Uterus (tissue), 4 donors: Measurements from ENCODE around the gene CKAP5. TPM values are rescaled to one million over a fixed set of nuclear protein-coding genes. Genes with fewer than 3 reads are reported as not detected.

Experiments used
- DNase-seq, 2 donors: peaks; one replicate each; pipeline ENCODE4 v3.0.0-alpha.2; 2019 to 2020
- H3K27ac ChIP-seq, 2 donors: fragments of 200-600 bp; sonication (generic); 1 replicate in 1 of 2; 2 replicates in 1 of 2; pipeline ENCODE4 v1.5.1; 2016 to 2018
- H3K27me3 ChIP-seq, 2 donors: fragments of 200-600 bp; sonication (generic); one replicate each; pipeline ENCODE4 v1.5.1; 2018 to 2019; ENCODE audit warnings: control low read depth in 1 of 2
- H3K36me3 ChIP-seq, 2 donors: fragments of 200-600 bp; sonication (generic); one replicate each; pipeline ENCODE4 v1.5.1; 2019; ENCODE audit warnings: control low read depth in 1 of 2
- H3K4me1 ChIP-seq, 2 donors: fragments of 200-600 bp; sonication (generic); one replicate each; pipeline ENCODE4 v1.5.1; 2018 to 2019; ENCODE audit warnings: control low read depth in 1 of 2
- H3K4me3 ChIP-seq, 2 donors: fragments of 200-600 bp; sonication (generic); 1 replicate in 1 of 2; 2 replicates in 1 of 2; pipeline ENCODE4 v1.5.1; 2018 to 2019; ENCODE audit warnings: mild to moderate bottlenecking in 1 of 2
- H3K9me3 ChIP-seq, 2 donors: fragments of 200-600 bp; sonication (generic); one replicate each; pipeline ENCODE4 v1.5.1; 2019; ENCODE audit warnings: control low read depth in 1 of 2
- POLR2A ChIP-seq, 2 donors: fragments of 450-650 bp; IDR thresholded peaks; one replicate each; pipeline ENCODE4 v1.6.1; 2016; ENCODE audit warnings: antibody characterized with exemption in 2 of 2, mild to moderate bottlenecking in 1 of 2, moderate library complexity in 1 of 2
- intact Hi-C: fragments of 100-400 bp; cut with DNase I; formaldehyde crosslinking; loops from one replicate; pipeline ENCODE4 v1.15.1; 2023; ENCODE audit warnings: low total_unique reads
- total RNA-seq, 4 donors: library from RNA; depleted of rRNA in 3 of 4; stranded (reverse); fragments of >200 nt in 3 of 4; gene quantifications; one replicate each; pipeline versions ENCODE4 v1.1.0 to v1.2.4, GENCODE V29; 2014 to 2023
- TF ChIP-seq, protein P1 (sequence below), 4 experiments: fragments of 200-600 bp in 2 of 4; fragments of 450-650 bp in 2 of 4; sonication (generic) in 2 of 4; IDR thresholded peaks; one replicate each; pipeline ENCODE4 v1.5.1; 2016 to 2019; ENCODE audit warnings: antibody characterized with exemption in 4 of 4, mild to moderate bottlenecking in 2 of 4, moderate library complexity in 1 of 4
- donor health status: DM: yes; HTN: yes; CAD: no.

Gene CKAP5
- total RNA-seq, 4 donors from 2014 or later, result 19.7 to 88.8 (median 44.2) TPM

- no peaks in the 10 kb centered on the region for H3K9me3 ChIP-seq
- H3K27ac ChIP-seq, result peak overlapping the region; percentile 25 to 89
- no peak overlapping the region for H3K4me3 ChIP-seq
- TF ChIP-seq, protein P1, sequence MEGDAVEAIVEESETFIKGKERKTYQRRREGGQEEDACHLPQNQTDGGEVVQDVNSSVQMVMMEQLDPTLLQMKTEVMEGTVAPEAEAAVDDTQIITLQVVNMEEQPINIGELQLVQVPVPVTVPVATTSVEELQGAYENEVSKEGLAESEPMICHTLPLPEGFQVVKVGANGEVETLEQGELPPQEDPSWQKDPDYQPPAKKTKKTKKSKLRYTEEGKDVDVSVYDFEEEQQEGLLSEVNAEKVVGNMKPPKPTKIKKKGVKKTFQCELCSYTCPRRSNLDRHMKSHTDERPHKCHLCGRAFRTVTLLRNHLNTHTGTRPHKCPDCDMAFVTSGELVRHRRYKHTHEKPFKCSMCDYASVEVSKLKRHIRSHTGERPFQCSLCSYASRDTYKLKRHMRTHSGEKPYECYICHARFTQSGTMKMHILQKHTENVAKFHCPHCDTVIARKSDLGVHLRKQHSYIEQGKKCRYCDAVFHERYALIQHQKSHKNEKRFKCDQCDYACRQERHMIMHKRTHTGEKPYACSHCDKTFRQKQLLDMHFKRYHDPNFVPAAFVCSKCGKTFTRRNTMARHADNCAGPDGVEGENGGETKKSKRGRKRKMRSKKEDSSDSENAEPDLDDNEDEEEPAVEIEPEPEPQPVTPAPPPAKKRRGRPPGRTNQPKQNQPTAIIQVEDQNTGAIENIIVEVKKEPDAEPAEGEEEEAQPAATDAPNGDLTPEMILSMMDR (IDR thresholded peaks at IDR 0.05), result no peak
- no peak for TF ChIP-seq POLR2A (IDR thresholded peaks at IDR 0.05)
- no peaks in the 10 kb centered on the region for H3K36me3 ChIP-seq
- intact Hi-C loops, result no loop called here
- H3K4me1 ChIP-seq, result peaks cover 24 to 43% of the 10 kb centered on the region in 2 donors
- H3K27me3 ChIP-seq, result no peaks in the 10 kb centered on the region
- DNase-seq, result no peak
Measured at GRCh38 chr11:46697723-46698122, 148.4 kb downstream of the CKAP5 start.

DNA sequence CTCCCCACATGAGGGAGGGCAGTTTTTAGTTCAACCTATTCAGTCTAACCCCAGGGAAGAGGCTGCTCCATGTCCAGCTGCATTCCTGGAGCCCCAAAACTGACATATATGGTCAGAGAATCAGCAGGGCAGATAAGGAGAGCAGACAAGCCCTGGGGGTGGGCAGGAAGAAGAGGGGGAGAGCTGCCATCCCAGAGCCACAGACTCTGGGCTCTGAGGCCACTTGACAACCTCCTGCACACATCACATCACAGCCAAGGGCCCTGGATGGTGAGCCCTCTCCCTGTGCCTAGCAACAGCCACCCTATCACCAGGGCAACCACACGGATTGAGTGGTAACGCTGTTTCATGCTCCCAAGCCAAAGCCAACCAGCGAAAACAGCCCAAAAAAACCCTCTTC is 148.8 kb downstream of the CKAP5 start:
- Histone ChIP-seq H3K9me3 (no peaks in the 10 kb centered on the region), H3K36me3 (no peaks in the 10 kb centered on the region), H3K4me1 (peaks cover 22 to 43% of the 10 kb centered on the region in 2 donors), H3K27me3 (no peaks in the 10 kb centered on the region), H3K4me3 (no peak overlapping the region), H3K27ac (peak overlapping the region; percentile 25 to 89)
- no peak for DNase-seq
- TF ChIP-seq, protein P1 (IDR thresholded peaks at IDR 0.05), result no peak
- TF ChIP-seq POLR2A (IDR thresholded peaks at IDR 0.05), result no peak
- intact Hi-C loops, result no loop called here

DNA sequence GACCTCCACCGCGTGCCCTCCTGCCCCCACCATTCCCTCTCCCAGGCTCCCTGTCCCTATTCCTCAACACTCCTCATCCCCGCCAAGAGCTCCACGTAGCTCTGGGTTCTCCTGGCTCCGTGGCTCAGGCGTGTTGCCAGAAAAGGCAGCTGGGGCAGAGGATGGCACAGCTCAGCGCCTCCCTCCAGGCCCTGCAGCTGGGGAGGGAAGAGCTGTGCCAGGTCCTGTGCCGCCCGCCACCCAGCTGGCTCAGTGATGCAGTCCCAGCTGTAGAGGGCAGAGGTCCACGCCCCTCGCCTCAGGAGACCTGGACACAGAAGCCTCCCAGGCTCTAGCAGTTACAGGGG is 149.9 kb downstream of the CKAP5 start:
- Histone ChIP-seq H3K4me3 (no peak overlapping the region), H3K9me3 (no peaks in the 10 kb centered on the region), H3K36me3 (no peaks in the 10 kb centered on the region), H3K27ac (peak overlapping the region; percentile 39 to 89), H3K4me1 (peaks cover 16 to 43% of the 10 kb centered on the region in 2 donors), H3K27me3 (no peaks in the 10 kb centered on the region)
- intact Hi-C loops, result no loop called here
- DNase-seq, result no peak
- TF ChIP-seq POLR2A (IDR thresholded peaks at IDR 0.05), result no peak
- TF ChIP-seq, protein P1 (IDR thresholded peaks at IDR 0.05), result no peak

DNA sequence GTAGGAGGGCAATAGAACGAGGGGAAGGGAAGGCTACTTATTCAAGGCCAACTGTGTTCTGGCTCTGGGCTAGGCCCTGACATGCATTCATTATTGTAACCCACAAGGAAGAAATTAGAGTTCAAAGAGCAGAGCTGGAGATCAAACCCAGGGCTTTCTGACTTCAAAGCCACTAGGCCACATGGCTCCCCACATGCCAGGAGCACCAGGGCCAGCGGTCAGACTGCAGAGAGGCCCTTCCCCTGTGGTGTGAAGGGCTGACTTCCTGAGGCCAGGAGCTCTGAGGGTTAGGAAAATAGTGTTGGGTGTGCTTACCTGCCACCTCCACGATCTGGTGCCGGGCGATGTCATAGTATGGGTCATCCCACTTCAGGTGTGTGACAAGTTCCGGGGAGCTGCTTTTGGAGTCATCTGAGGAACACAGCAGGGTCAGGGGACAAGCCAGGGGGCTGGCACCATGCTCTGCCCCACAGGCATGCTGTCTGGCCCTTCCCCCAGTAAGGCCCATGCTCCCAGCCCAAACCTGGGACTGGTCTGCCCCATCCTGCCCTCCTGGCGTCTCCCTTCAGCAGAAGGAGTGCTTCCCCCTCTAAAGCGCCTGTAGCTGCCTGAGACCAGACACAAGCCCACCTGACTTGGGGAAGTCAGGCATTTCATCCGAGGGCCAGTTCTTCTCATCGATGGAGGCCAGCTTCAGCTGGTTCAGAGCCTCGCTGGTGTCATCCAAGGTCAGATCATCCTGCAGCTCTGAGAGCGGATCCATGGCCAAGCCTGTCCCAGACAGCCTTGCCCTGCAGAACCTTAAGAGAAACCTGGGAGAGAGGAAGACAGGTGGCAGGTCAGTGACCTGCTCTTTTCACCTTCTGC is 150.5 kb downstream of the CKAP5 start:
- no peak for TF ChIP-seq POLR2A (IDR thresholded peaks at IDR 0.05)
- TF ChIP-seq, protein P1 (IDR thresholded peaks at IDR 0.05), result no peak
- H3K27me3 ChIP-seq, result no peaks in the 10 kb centered on the region
- peaks cover 16 to 43% of the 10 kb centered on the region in 2 donors for H3K4me1 ChIP-seq

DNA sequence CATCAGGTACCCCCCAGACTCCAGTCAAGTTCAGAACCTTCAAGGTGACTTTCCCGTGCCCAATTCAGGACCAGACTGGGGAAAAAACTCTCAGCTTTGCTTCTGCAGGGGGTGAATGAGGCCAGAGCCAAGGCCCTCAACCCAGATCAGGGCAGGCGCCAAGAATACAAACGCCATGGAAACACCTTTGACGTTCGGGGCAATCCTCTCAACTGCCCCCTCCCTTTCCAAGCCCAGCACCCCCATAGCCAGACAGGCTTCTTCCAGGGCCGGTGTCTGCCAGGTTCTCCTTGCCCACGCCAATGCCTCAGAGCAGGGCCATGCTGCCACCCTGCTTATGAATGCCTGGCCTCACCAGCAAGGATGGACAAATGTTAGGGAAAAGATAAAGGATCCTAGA is 151.5 kb downstream of the CKAP5 start:
- TF ChIP-seq POLR2A (IDR thresholded peaks at IDR 0.05), result no peak
- TF ChIP-seq, protein P1 (IDR thresholded peaks at IDR 0.05), result no peak
- peak overlapping the region; percentile 59 to 89 for H3K27ac ChIP-seq
- H3K4me3 ChIP-seq, result no peak overlapping the region
- no peak for DNase-seq
- H3K36me3 ChIP-seq, result no peaks in the 10 kb centered on the region
- no peaks in the 10 kb centered on the region for H3K9me3 ChIP-seq
- peaks cover 16 to 43% of the 10 kb centered on the region in 2 donors for H3K4me1 ChIP-seq
- intact Hi-C loops, result no loop called here
- no peaks in the 10 kb centered on the region for H3K27me3 ChIP-seq

More for the DNA sequence above, 150.5 kb downstream of the CKAP5 start:
- intact Hi-C loops, result no loop called here
- DNase-seq, result no peak
- no peak overlapping the region for H3K4me3 ChIP-seq
- no peaks in the 10 kb centered on the region for H3K9me3 ChIP-seq
- H3K27ac ChIP-seq, result peak overlapping the region; percentile 39 to 89
- no peaks in the 10 kb centered on the region for H3K36me3 ChIP-seq
